OCI-LY7 (cell line): ENCODE results near the gene POGZ. TPM values are rescaled to one million over a fixed set of nuclear protein-coding genes. Genes with fewer than 3 reads are reported as not detected.
A peak's percentile ranks its signal among the peaks of the same experiment; 100 is the strongest.

ENCODE experiments used
- BruUV-seq: library from RNA; stranded (reverse); fragments of 400-500 nt; replicated peaks from 2 replicates; lab custom pipeline; 2021; lab: Mats Ljungman, UMichigan
- CTCF ChIA-PET: fragments of 300-600 bp; sonication (Branson Sonifier 250); formaldehyde crosslinking; loops from one replicate; lab custom pipeline; 2022; ENCODE audit warnings: antibody characterized with exemption; ENCODE audit not compliant: unreplicated experiment; lab: Charles Lee
- POLR2A ChIA-PET: fragments of 300-600 bp; sonication (Branson Sonifier 250); formaldehyde crosslinking; loops from one replicate; lab custom pipeline; 2022; ENCODE audit warnings: antibody characterized with exemption; lab: Charles Lee
- DNase-seq: peaks from one replicate; pipeline ENCODE4 v3.0.0-alpha.2; 2015; ENCODE audit warnings: low spot score
- H2AFZ ChIP-seq: fragments of 200-600 bp; sonication (generic), shearing (Covaris generic); 2 replicates; pipeline ENCODE4 v1.6.1; 2014; ENCODE audit warnings: mild to moderate bottlenecking, antibody characterized with exemption, low read length, moderate library complexity
- H3K27ac ChIP-seq: fragments of 200-600 bp; sonication (generic); 2 replicates; pipeline ENCODE4 v1.5.1; 2014; ENCODE audit warnings: mixed run types, low read depth, mild to moderate bottlenecking, moderate library complexity, low read length, inconsistent platforms; ENCODE audit not compliant: poor library complexity, severe bottlenecking
- H3K36me3 ChIP-seq: fragments of 200-600 bp; sonication (generic); 2 replicates; pipeline ENCODE4 v1.6.1; 2014; ENCODE audit warnings: mild to moderate bottlenecking, antibody characterized with exemption, low read length, moderate library complexity, mixed read lengths; ENCODE audit not compliant: insufficient read depth
- H3K4me1 ChIP-seq: fragments of 200-600 bp; sonication (generic); 2 replicates; pipeline ENCODE4 v1.5.1; 2014; ENCODE audit warnings: mild to moderate bottlenecking, low read length; ENCODE audit not compliant: insufficient read depth, poor library complexity, severe bottlenecking
- H3K4me2 ChIP-seq: fragments of 200-600 bp; sonication (generic); 2 replicates; pipeline ENCODE4 v1.6.1; 2014; ENCODE audit warnings: mild to moderate bottlenecking, low read length
- H3K4me3 ChIP-seq: fragments of 200-600 bp; sonication (generic); 2 replicates; pipeline ENCODE4 v1.5.1; 2014; ENCODE audit warnings: mild to moderate bottlenecking, low read depth, low read length; ENCODE audit not compliant: poor library complexity, severe bottlenecking
- H3K79me2 ChIP-seq: fragments of 200-600 bp; sonication (generic); 2 replicates; pipeline ENCODE4 v1.6.1; 2016; ENCODE audit warnings: low read depth, mild to moderate bottlenecking, low read length, moderate library complexity, mixed read lengths; ENCODE audit not compliant: insufficient read depth
- H3K9me2 ChIP-seq: fragments of 200-600 bp; sonication (generic); 2 replicates; pipeline ENCODE4 v1.6.1; 2016; ENCODE audit warnings: mild to moderate bottlenecking, low read length, mixed read lengths; ENCODE audit not compliant: insufficient read depth
- H3K9me3 ChIP-seq: fragments of 200-600 bp; sonication (generic); 2 replicates; pipeline ENCODE4 v1.6.1; 2014; ENCODE audit warnings: mild to moderate bottlenecking, mixed run types, low read length, mixed read lengths
- H4K20me1 ChIP-seq: fragments of 200-600 bp; sonication (generic); 2 replicates; pipeline ENCODE4 v1.6.1; 2014; ENCODE audit warnings: mild to moderate bottlenecking, antibody characterized with exemption, low read length, moderate library complexity, mixed read lengths; ENCODE audit not compliant: insufficient read depth
- EZH2phosphoT487 ChIP-seq: fragments of 200-600 bp; sonication (generic); IDR thresholded peaks from 2 replicates; pipeline ENCODE4 v1.6.1; 2018; ENCODE audit warnings: low read depth, borderline replicate concordance, mild to moderate bottlenecking, mixed run types, antibody characterized with exemption, low read length, moderate library complexity, mixed read lengths
- intact Hi-C: fragments of 100-400 bp; cut with micrococcal nuclease; formaldehyde crosslinking; loops from one replicate; pipeline ENCODE4 v1.10.0; 2022; ENCODE audit not compliant: unreplicated experiment
- total RNA-seq, 2 experiments: library from RNA; depleted of rRNA in 1 of 2; stranded (reverse); fragments of >200 nt in 1 of 2; shearing (Covaris generic) in 1 of 2; gene quantifications; 2 replicates each; pipeline ENCODE4 v1.2.3, GENCODE V29; 2014 to 2022
- TF ChIP-seq, protein P1 (sequence below): fragments of 200-600 bp; sonication (generic); conservative IDR thresholded peaks from 2 replicates; pipeline ENCODE4 v1.5.1; 2014; ENCODE audit warnings: mild to moderate bottlenecking, antibody characterized with exemption, low read length, moderate library complexity, mixed read lengths

POGZ gene
- total RNA-seq, 2 experiments from 2014 or later: 47.7 to 118 TPM

DNA sequence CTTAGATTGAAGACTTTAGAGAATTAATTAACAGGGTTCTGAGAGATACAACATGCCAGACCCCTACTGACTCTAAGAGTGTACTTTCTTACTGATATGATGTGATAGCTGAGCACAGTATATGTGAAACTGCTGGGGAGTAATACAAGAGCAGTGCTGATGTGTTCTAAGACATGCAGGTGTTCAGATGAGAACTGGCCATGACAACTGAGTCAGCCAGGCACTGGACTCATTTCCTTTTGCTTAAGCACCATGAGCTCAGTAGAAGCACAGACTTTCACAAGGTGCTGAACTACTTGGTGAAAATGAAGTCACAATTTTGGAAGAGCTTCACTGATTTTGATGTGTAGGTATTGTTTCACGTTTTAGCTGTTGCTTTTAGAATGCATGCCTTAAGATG is 15.9 kb upstream of the POGZ start:
- Histone ChIP-seq H3K9me3 (no peaks in the 10 kb centered on the region), H3K4me3 (no peak overlapping the region), H3K36me3 (no peaks in the 10 kb centered on the region), H2AFZ (peak overlapping the region; percentile 8), H4K20me1 (no peaks in the 10 kb centered on the region), H3K4me2 (no peak overlapping the region), H3K9me2 (no peaks in the 10 kb centered on the region), H3K4me1 (no peaks in the 10 kb centered on the region), H3K27ac (no peak overlapping the region), H3K79me2 (no peaks in the 10 kb centered on the region)
- CTCF ChIA-PET: no interaction called here
- TF ChIP-seq, protein P1, sequence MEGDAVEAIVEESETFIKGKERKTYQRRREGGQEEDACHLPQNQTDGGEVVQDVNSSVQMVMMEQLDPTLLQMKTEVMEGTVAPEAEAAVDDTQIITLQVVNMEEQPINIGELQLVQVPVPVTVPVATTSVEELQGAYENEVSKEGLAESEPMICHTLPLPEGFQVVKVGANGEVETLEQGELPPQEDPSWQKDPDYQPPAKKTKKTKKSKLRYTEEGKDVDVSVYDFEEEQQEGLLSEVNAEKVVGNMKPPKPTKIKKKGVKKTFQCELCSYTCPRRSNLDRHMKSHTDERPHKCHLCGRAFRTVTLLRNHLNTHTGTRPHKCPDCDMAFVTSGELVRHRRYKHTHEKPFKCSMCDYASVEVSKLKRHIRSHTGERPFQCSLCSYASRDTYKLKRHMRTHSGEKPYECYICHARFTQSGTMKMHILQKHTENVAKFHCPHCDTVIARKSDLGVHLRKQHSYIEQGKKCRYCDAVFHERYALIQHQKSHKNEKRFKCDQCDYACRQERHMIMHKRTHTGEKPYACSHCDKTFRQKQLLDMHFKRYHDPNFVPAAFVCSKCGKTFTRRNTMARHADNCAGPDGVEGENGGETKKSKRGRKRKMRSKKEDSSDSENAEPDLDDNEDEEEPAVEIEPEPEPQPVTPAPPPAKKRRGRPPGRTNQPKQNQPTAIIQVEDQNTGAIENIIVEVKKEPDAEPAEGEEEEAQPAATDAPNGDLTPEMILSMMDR: no peak
- no peak for TF ChIP-seq EZH2phosphoT487
- intact Hi-C loops: no loop called here
- peak; percentile 38 for DNase-seq
- no TSS peak for BruUV-seq
- POLR2A ChIA-PET: interaction anchor here (0.6 to 2.6 kb wide), 6 partner anchors 9 to 224 kb away, joined by 3 to 15 read pairs (median 4); partner anchors contain the start of gene POGZ

DNA sequence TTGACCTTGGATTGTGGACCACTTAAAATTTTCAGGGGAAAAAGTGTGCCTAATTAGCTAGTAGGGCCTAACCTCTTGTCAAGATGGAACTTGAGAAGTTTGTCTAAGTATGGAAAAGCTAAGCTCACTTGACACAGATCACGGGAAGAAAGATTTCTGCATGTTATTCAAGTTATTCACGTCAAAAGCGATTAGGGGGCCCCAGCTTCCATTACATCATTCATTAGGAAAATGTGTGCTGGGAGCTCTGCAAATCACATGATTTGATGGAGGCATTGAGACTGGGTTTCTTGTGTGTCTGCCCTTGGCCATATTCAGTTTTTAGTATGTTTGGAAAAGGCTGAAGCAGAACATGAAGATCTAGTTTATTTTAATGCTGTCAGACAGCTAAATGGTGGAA is 15.5 kb upstream of the POGZ start:
- ChIA-PET POLR2A (interaction anchor here (0.6 to 2.6 kb wide), 5 partner anchors 9 to 223 kb away, joined by 3 to 15 read pairs (median 5); partner anchors contain the start of gene POGZ), CTCF (no interaction called here)
- Histone ChIP-seq H3K27ac (no peak overlapping the region), H3K4me2 (no peak overlapping the region), H3K36me3 (no peaks in the 10 kb centered on the region), H3K9me2 (no peaks in the 10 kb centered on the region), H3K9me3 (no peaks in the 10 kb centered on the region), H3K79me2 (no peaks in the 10 kb centered on the region), H3K4me3 (no peak overlapping the region), H4K20me1 (no peaks in the 10 kb centered on the region), H2AFZ (peak overlapping the region; percentile 8; the same call in 1 of the 2 replicates), H3K4me1 (no peaks in the 10 kb centered on the region)
- no peak for DNase-seq
- TF ChIP-seq EZH2phosphoT487: no peak
- TF ChIP-seq, protein P1: no peak
- intact Hi-C loops: no loop called here
- BruUV-seq: no TSS peak
